Nephron progenitor cell (in vitro differentiated cells): ENCODE results near the gene DNAJC7.

Source experiments
- DNase-seq: peaks from one replicate; pipeline ENCODE4 v3.0.0; 2021
- H3K27ac Mint-ChIP-seq: 2 replicates; pipeline ENCODE4 v1.8.0; 2021; ENCODE audit warnings: mild to moderate bottlenecking, moderate library complexity, mixed read lengths
- H3K27me3 Mint-ChIP-seq: 2 replicates; pipeline ENCODE4 v1.8.0; 2021; ENCODE audit warnings: mild to moderate bottlenecking, low read depth, mixed read lengths; ENCODE audit not compliant: poor library complexity
- H3K36me3 Mint-ChIP-seq: 2 replicates; pipeline ENCODE4 v1.8.0; 2021; ENCODE audit warnings: low read depth, mixed read lengths
- H3K4me1 Mint-ChIP-seq: 2 replicates; pipeline ENCODE4 v1.8.0; 2021; ENCODE audit warnings: mixed read lengths
- H3K4me3 Mint-ChIP-seq: 2 replicates; pipeline ENCODE4 v1.8.0; 2021; ENCODE audit warnings: mild to moderate bottlenecking, moderate library complexity, mixed read lengths
- H3K9me3 Mint-ChIP-seq: 2 replicates; pipeline ENCODE4 v1.8.0; 2021; ENCODE audit warnings: mild to moderate bottlenecking, moderate library complexity, mixed read lengths
- CTCF ChIP-seq: fragments of 200-600 bp; sonication (generic); IDR thresholded peaks from 2 replicates; pipeline ENCODE4 v1.5.0; 2021; ENCODE audit warnings: antibody characterized with exemption

The DNAJC7 gene

GRCh38 chr17:41977991-41978390, 39.2 kb downstream of the DNAJC7 start:
- Mint-ChIP-seq H3K4me1 (peaks cover 13% of the 10 kb centered on the region), H3K4me3 (no peak overlapping the region), H3K36me3 (peaks cover 65% of the 10 kb centered on the region), H3K9me3 (no peaks in the 10 kb centered on the region), H3K27me3 (no peaks in the 10 kb centered on the region), H3K27ac (peak overlapping the region; percentile 49)
- DNase-seq, result no peak
- no peak for TF ChIP-seq CTCF

- Mint-ChIP-seq H3K4me3 (no peak overlapping the region), H3K9me3 (no peaks in the 10 kb centered on the region), H3K36me3 (peaks cover 65% of the 10 kb centered on the region), H3K27me3 (no peaks in the 10 kb centered on the region), H3K4me1 (peaks cover 14% of the 10 kb centered on the region), H3K27ac (peak overlapping the region; percentile 74)
- TF ChIP-seq CTCF, result no peak
- no peak for DNase-seq
Measured at GRCh38 chr17:41976142-41976768, 41.0 kb downstream of the DNAJC7 start.

GRCh38 chr17:41975099-41976083, 41.8 kb downstream of the DNAJC7 start:
- Mint-ChIP-seq H3K27ac (peak overlapping the region; percentile 61), H3K36me3 (peaks cover 65% of the 10 kb centered on the region), H3K27me3 (no peaks in the 10 kb centered on the region), H3K9me3 (no peaks in the 10 kb centered on the region), H3K4me1 (peaks cover 18% of the 10 kb centered on the region), H3K4me3 (no peak overlapping the region)
- no peak for TF ChIP-seq CTCF
- no peak for DNase-seq

- no peak for TF ChIP-seq CTCF
Measured at GRCh38 chr17:41974658-41975057, 42.6 kb downstream of the DNAJC7 start.

GRCh38 chr17:41974031-41974430, 43.2 kb downstream of the DNAJC7 start:
- no peaks in the 10 kb centered on the region for H3K9me3 Mint-ChIP-seq
- H3K27ac Mint-ChIP-seq, result peak overlapping the region; percentile 48
- peaks cover 18% of the 10 kb centered on the region for H3K4me1 Mint-ChIP-seq
- no peak for DNase-seq
- no peak for TF ChIP-seq CTCF
- H3K36me3 Mint-ChIP-seq, result peaks cover 65% of the 10 kb centered on the region
- H3K4me3 Mint-ChIP-seq, result no peak overlapping the region
- H3K27me3 Mint-ChIP-seq, result no peaks in the 10 kb centered on the region

More at GRCh38 chr17:41974658-41975057, 42.6 kb downstream of the DNAJC7 start:
- Mint-ChIP-seq H3K4me1 (peaks cover 18% of the 10 kb centered on the region), H3K27ac (peak overlapping the region; percentile 48), H3K27me3 (no peaks in the 10 kb centered on the region), H3K36me3 (peaks cover 61% of the 10 kb centered on the region), H3K4me3 (no peak overlapping the region), H3K9me3 (no peaks in the 10 kb centered on the region)
- no peak for DNase-seq
